GM19463 (cell line): ENCODE measurements around the gene SOX8.

ENCODE experiments used
- ATAC-seq: cut with Tn5 transposase; IDR thresholded peaks from one replicate; pipeline ENCODE4 v1.9.1; 2021; ENCODE audit warnings: mild to moderate bottlenecking, moderate library complexity; ENCODE audit not compliant: unreplicated experiment

Gene SOX8

DNA sequence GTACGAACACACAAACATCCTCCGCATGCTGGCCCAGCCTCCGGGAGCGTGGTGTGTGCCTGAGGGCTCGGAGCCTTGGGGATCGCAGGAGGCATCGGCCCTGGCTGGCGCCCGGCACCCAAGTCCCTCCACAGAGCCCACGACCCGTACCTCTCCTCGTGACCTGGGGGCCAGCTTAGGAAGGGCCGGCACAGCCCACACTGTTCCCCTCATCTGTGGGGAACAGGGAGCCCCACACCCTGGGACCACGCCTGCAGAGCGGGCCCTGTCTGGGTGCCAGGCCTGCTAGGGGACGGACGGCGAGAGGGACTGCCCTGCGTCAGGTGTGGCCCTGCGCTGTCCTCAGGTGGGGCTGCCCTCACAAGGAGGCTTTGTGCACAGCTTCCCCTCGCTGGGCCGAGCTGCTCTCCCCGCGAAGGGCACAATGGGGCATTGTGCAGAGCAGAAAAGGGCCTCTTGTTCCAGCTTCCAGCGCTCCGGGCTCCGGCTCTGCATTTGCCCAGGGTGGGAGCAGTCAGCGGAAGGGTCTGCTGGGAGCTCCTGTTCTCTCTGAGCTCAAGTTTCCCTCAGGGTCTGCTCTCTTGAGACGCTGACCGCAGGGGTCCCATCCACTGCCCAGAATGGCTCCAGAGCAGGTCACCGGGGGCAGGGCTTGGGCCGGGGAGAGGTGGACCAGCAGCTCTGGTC lies 9.1 kb upstream of the SOX8 start:
- ATAC-seq, result no peak

DNA sequence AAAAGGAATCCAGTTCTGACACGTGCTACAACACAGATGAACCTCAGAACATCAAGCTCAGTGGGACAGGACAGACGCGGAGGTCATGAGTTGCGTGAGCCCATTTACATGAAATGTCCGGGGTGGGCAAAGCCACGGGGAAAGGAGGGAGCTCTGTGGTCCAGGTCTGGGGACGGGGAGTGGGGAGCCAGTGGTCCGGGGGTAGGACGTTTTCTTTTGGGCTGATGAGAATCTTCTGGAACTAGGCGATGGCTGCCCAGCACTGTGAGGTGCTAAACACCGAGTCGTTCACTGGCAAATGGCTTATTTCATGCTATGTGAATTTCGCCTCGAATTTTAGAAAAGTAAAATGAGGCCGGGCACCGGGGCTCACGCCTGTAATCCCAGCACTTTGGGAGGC lies 8.2 kb upstream of the SOX8 start:
- no peak for ATAC-seq

DNA sequence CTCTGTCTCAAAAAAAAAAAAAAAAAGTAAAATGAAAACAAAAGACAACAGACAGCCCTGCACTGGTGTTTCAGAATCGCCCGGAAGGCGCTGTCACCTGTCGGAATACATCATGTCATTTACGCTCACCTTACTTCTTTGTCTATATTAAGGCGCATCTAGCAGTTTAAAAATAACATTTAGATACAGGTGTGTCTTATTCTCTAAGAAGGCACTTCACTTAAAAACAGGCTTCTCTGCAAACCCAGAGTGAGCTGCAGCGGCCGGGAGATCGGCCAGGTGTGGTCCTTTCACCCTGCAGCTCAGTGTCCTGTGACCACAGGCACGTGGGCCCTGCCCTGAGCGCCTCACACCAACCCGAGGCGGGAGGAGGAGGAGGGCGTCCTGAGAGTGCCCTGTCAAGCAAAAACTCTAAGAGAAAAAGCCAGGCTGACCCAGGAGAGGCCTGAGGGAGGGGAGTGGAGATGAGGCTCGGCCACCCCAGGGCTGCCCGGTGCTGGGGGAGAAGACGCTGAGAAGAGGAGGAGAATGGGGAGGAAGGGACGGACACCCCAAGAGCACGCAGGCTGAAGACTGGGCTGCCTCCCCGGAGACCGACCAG lies 7.5 kb upstream of the SOX8 start:
- no peak for ATAC-seq

DNA sequence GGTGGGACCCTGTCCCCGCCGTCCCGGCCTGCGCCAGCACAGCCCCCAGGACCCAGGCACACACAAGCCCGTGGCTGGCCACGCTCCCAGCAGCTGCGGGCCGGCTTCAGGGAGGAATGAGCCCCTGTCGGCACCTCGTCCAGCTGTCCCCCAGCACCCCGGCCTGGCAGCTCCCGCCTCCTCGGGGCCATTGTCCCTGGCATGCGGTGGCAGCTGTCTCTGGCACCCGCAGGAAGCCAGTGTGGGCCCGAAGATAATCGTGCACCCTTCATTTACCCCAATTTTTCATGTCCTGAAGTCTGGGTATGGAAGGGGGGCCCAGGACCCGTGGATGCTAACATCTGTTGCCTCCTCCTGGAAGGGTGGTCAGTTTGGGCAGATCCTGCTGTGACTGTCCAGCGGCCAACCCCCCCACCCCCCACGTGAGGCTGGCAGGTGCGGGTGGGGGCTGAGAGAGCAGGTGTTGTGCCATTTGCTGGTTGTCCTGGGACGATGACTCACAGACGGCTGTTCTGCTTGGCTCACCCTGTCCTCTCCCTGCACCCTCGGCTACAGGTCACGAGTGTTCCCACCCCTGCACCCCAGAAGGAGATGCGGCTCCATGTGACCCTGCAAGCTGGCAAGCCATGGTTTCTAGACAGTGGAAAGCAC lies 6.8 kb upstream of the SOX8 start:
- no peak for ATAC-seq

DNA sequence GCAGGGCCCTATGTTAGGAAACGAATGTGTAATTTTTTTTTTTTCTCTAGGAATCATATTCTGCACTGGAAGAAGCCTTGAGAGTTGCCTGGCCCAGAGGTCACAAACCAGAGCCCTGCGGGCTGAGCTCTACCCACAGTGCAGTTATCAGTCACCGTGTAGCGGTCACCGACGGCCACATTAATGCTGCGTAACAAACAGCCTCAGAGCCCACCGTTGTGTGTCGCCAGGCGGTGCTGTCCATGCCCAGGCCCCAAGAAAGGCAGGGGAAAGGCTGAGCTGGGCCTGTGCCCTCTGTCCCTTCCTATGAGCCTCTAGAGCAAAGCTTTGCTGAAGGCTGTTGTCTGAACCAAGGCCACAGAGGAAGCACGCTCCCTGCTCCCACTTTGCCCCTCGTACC lies 6.3 kb upstream of the SOX8 start:
- no peak for ATAC-seq

DNA sequence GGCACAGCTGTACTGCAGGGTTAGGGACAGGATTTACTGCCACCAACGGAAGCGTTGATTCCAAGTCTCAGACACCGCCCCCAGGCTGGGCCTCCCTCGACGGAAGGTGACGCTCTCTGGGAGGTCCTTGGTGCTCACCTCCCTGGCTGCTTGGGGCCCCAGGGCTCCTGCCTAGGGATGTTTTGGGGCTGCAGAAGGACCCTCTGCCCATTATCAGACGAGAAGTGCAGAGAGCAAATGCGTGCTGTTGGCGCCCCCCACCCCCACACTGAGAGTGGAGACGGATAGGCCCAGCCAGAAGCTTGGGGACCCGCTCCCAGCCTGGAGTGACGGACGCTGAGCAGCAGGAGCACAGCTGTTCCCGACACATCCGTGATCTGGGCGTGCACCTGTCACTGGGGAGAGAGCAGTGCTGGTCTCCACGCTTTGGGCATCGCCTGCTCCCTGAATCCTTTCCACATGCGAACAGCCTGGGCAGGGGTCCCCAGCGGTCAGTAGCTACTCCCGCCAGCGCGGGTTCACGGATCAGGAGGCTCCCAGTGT lies 5.1 kb upstream of the SOX8 start:
- no peak for ATAC-seq

DNA sequence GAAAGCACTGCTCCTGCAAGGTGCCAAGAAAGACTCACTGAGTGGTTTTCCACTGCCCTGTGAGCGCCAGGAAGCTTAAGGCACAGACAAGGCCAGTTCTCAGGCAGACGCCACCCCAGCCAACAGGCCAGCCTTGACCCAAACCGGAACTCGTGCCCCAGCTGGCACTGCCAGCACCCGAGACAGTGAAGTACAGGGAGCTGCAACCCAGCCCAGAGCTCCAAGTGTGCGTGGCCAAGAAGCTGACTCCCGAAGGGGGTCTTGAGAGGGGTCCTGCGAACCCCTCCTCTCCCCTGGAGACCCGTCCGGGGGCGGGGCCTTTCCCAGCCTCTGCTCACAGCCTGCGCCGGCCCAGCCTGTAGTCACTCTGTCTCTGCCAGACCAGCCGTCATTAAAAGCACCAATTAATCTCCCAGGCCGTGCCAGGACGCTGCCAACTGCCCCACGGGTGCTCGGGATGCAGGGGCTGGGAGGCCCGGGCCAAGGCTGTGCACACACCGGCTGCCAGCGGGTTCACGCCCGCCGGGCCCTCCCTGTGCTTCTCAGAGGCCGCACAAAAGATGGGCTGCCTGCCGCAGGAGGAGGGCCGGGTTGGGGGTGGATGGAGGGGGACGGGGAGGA lies 4.4 kb upstream of the SOX8 start:
- no peak for ATAC-seq

DNA sequence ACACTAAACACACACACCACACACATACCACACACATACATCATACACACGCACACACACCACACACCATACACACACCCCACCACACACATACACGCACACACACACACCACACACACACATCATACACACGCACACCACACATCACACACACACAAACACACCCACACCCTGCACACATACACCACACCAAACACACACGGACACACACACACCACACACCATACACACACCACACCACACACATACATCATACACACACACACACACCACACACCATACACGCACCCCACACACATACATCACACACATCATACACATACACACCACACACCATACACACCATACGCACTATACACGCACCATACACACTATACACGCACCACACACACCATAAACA lies 3.7 kb upstream of the SOX8 start:
- ATAC-seq, result no peak

DNA sequence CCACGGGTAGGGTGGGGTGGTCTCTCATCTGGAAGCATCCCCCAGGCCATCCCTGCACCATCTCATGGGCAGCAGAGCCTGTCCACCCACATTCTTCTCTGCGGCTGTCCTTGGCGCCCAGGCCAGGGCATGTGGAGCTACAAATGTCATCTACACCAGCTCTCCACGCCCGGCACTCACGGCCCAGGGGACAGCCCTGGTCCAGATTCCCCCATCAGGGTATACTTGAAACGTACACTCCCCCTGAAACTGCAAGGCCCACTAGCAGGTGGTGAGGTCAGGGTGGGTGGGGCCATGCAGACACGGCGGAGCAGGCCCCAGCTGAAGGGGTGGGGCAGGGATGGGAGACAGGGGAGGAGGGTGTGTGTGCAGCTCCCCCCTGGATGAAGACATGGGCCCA lies 3.2 kb upstream of the SOX8 start:
- no peak for ATAC-seq

DNA sequence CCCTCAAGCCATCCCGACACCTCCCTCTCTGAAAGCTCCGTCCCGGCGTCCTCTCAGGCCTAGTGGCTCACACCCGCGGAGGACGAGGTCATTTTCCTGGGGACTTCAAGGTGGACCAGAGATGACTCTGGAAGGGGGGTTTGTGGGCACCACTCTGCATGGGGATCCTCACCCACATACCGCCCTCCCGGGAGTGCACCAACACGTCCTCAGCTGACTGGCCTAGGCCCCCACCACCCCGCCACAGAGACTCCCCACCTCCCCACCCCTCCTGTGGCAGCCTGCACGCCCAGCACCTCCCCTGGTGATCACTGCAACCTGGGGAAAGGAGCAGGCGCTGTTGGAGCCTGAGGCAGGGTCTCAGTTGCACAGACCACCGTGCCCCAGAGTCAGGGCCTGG lies 2.4 kb upstream of the SOX8 start:
- no peak for ATAC-seq

DNA sequence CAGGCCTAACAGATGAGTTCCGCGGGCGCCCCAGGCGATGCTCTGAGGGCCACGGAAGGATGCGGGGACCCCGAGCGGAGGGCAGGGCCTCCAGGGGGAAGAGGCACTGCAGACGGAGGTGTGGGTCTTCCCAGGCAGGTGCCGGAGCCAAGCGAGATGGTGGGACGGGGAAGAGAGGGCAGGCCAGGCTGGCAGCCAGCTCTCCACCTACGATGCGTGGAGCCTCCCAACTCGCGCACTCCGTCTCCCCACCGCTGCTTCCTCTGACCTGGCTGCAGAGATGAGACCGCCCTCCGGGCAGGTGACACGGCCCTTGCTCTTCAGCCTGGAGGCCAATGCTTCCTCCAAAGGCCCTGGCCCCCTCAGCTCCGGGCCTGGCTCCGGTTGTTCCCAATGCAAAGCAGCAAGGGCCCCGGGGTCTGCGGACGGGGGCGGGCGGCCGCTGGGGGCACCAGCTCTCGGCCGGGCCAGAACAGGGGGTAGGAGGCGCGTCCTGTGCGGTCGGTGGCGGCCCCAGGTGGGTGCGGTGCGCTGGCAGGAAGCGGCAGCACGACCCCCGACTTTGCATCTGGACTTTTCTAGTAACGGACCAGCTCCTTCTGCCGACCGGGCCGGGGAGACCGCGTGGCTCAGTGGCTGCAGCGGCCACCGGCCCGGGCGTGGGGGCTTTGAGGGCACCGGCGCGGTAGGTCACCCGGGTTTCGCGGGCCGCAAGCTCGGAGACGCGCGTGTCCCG lies 1.5 kb upstream of the SOX8 start:
- ATAC-seq, result no peak

DNA sequence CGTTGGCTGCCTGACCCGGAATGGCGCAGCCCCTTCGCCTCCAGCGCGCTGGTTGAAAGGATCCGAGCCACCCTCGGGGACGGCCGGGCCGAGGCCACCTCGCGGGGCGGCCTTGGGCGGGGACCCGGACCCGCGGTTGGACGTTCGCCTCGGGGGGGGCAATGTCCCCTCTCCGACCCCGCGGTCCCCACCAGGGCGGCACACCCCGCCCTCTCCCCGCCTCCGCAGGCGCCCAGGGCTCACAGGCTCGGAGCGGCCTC lies 1.0 kb upstream of the SOX8 start:
- ATAC-seq, result no peak

DNA sequence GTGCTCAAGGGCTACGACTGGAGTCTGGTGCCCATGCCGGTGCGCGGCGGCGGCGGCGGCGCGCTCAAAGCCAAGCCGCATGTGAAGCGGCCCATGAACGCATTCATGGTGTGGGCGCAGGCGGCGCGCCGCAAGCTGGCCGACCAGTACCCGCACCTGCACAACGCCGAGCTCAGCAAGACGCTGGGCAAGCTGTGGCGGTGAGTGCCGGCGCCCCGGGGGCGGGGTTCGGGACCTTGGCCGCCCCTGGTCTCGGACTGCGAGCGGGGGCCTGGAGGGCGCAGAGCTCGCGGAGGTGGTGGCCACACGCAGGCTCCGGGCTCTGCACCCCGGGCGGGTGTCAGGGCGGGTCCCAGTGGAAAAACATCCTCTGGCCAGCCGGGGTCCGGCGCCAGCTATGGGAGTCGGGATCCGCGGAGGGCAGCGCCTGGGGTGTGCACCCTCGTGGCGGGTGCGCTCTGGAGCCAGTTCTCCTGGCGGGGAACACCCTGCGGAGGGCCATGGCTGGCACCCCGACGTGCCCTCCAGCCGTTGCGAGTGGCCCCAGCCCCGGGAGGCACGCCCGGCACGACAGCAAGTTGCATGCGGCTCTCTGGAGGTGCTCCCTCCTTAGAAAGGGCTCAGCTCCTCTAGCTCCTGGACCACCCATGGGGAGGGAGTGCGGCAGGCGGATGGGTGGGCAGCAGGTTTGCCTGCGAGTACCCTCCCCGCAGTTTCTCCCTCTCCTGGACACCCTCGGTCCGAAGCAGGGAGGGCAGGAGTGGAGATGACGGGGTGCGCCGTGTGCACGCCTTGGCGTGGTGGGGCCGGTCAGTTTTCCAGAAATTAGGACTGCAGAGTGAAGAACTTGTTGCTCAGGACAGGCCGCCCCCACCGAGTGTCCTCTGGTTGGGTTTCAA lies 824 bp downstream of the SOX8 start:
- no peak for ATAC-seq

DNA sequence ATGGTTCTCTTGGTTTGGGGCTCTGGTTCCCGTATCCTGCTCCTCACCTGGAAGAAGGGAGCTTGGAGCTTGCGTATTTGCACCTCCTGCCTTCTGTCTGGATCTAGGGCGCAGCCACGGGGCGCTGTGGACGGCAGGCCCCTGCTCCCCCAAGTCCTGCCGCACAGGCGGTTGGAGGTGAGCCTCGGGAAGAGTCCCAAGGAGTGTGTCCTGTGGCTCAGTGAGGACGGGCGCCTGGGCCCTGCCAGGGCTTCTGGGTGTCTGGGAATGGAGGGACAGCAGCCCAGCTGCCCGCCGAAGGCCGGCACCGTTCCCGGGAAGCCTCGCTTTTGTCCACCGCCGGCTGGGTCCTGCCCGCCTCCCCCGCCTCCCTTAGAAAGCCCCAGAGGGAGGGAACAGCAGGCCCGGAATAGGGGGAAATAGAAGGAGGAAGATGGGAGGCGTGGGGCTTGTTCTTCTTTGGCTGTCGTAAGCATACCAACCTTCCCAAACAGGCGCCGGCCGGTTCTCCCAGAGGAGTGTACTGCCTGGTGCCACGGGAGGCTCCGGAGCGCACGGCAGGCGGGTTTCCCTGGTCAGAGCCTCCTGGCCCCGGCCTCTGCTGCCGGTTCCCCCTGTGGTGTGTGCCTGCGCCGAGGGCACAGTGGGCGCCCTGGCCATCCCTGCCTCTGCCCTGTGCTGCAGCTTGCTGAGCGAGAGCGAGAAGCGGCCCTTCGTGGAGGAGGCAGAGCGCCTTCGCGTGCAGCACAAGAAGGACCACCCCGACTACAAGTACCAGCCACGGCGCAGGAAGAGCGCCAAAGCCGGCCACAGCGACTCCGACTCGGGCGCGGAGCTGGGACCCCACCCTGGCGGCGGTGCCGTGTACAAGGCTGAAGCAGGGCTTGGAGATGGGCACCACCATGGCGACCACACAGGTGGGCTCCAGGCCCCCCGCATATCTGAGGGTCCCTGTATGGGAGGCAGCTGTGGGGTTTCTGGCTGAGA lies 1.8 kb downstream of the SOX8 start:
- no peak for ATAC-seq

DNA sequence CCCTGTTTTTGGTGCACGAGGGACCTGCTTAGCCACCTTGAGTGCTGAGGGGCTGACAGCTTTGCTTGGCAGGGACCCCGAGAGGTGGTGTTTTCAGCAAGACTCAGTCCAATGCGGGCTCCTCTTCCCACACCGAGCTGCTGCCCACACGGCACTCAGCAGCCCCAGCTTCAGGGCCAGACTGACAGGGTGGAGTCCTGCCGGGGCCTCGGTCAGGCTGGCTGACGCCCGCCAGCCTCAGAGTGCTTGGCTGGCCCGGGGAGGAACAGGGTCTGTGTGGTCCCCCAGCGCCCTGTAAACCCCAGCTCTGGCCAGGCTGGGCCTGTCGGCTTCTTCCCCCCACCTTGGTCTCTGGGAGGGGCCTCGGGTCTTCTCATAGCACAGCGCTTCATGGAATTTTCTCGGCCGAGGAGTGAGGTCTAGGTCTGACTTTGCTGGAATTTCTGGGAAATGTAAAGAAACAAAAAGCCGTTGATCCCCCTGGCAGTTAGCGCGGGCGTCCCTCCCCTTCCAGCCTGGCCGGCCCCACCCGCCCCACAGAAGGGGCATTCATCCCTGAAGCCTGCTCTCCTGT lies 2.6 kb downstream of the SOX8 start:
- no peak for ATAC-seq

DNA sequence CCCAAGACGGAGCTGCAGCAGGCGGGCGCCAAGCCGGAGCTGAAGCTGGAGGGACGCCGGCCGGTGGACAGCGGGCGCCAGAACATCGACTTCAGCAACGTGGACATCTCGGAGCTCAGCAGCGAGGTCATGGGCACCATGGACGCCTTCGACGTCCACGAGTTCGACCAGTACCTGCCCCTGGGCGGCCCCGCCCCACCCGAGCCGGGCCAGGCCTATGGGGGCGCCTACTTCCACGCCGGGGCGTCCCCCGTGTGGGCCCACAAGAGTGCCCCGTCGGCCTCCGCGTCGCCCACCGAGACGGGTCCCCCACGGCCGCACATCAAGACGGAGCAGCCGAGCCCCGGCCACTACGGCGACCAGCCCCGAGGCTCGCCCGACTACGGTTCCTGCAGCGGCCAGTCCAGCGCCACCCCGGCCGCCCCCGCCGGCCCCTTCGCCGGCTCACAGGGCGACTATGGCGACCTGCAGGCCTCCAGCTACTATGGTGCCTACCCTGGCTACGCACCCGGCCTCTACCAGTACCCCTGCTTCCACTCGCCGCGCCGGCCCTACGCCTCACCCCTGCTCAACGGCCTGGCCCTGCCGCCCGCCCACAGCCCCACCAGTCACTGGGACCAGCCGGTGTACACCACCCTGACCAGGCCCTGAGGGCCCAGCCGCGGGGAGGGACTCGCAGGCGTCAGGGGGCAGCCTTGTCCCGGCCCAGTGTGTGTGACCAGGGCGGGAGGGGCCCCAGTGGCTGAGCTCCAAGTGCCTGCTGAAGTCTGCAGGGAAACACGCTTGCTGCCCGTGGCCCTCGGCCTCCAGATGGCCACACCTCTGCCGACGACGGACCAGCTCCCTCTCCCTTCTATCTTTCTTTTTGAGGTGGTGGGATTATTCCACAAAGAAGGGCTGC lies 3.4 kb downstream of the SOX8 start:
- no peak for ATAC-seq

DNA sequence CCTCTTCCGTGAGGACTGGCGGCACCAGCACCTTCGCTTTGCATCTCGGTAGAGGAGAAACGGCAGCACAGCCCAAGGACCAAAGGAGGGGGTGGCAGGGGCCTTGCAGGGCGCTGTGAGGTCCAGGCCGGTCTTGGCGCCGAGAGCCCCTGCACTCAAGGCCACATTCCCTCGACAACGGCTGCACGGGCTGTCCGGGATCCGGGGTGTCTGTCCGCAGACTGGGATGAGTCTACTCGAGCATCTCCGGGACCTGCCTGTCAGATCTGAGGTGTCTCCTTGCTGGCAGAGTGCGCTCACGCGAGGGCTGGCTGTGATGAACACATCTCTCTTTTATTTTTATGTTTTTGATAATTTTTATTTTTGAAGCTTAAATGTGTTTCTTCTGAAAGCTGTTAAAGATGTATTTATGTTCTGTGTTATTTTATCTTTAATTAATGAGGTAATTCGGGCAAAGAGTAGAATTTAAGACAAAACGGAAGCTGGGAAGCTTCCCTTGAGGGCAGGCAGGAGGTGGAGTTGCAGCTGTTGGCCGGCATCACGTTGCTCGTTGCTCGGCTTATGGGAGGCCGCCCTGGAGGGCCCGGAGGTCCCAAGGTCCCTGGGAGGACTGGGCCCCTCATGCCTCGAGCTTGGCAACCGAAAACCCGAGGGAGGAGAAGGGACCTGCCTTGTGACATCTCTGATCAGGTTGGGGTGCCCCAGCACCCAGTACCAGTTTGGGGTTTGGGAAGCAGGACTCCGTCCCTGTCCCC lies 4.3 kb downstream of the SOX8 start:
- no peak for ATAC-seq
